OCI-LY1 (cell line): Measurements from ENCODE around the gene SMYD3.

Experiments used
- EZH2 ChIP-seq: fragments of 200-600 bp; sonication (generic), shearing (Covaris generic); IDR thresholded peaks from 2 replicates; pipeline ENCODE4 v1.8.0; 2017; ENCODE audit warnings: borderline replicate concordance, mixed run types, mild to moderate bottlenecking, antibody characterized with exemption, low read length, moderate library complexity, mixed read lengths
- TF ChIP-seq, protein P1 (sequence below): fragments of 200-600 bp; sonication (generic), shearing (Covaris generic); IDR thresholded peaks from 2 replicates; pipeline ENCODE4 v1.5.1; 2017; ENCODE audit warnings: mild to moderate bottlenecking, antibody characterized with exemption, low read length, moderate library complexity, mixed read lengths

DNA sequence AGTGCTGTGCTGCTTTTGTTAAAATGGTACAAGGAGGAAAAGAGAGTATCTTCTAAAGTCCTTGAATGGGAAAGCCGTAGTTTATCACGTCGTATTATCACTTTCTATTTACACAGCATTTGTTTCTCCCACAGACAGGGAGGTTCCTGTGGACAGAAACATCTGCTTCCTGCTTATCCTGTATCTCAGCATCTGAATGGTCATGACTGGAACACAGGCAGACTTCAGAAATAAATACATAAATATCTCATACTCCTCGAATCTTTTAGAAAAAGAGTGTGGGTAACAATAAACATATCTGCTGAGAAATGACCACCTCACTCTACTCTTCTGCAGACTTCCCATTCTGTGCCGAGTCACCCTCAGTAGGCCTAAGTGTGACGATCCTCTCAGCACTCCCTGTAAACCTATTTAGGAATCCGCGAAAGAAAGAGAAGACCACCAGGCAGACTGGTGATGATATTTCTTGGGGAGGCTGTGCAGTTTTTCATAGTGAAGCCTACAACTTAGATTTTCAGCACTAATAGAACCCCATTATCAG is 393.5 kb downstream of the SMYD3 start:
- TF ChIP-seq, protein P1, sequence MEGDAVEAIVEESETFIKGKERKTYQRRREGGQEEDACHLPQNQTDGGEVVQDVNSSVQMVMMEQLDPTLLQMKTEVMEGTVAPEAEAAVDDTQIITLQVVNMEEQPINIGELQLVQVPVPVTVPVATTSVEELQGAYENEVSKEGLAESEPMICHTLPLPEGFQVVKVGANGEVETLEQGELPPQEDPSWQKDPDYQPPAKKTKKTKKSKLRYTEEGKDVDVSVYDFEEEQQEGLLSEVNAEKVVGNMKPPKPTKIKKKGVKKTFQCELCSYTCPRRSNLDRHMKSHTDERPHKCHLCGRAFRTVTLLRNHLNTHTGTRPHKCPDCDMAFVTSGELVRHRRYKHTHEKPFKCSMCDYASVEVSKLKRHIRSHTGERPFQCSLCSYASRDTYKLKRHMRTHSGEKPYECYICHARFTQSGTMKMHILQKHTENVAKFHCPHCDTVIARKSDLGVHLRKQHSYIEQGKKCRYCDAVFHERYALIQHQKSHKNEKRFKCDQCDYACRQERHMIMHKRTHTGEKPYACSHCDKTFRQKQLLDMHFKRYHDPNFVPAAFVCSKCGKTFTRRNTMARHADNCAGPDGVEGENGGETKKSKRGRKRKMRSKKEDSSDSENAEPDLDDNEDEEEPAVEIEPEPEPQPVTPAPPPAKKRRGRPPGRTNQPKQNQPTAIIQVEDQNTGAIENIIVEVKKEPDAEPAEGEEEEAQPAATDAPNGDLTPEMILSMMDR, result no peak
- TF ChIP-seq EZH2, result no peak
